HG03095 (cell line): ENCODE results near the gene GADL1.

Experiments used
- ATAC-seq: cut with Tn5 transposase; IDR thresholded peaks from one replicate; pipeline ENCODE4 v1.9.1; 2021; ENCODE audit warnings: moderate library complexity; ENCODE audit not compliant: unreplicated experiment

Gene GADL1

DNA sequence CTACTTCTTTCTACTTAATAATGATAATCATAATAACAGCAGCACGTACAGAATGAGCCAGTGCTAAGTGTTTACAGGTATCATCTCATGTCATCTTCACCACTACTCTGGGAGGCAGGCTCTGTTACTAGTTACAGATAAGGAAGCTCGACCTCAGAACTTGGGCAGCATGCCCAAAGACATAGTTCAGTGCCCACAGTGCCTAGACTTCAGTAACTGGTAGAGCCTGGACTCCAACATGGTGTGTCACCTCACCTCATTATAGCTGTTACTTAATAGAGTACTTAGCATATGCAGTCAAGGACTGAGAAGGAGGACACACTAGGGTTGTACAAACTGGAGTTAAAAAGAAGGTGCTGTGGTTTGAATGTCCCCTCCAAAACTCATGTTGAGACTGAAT lies 7.6 kb downstream of the GADL1 start:
- ATAC-seq: no peak

- no peak for ATAC-seq
Measured at GRCh38 chr3:30878862-30879261, 15.6 kb downstream of the GADL1 start.

DNA sequence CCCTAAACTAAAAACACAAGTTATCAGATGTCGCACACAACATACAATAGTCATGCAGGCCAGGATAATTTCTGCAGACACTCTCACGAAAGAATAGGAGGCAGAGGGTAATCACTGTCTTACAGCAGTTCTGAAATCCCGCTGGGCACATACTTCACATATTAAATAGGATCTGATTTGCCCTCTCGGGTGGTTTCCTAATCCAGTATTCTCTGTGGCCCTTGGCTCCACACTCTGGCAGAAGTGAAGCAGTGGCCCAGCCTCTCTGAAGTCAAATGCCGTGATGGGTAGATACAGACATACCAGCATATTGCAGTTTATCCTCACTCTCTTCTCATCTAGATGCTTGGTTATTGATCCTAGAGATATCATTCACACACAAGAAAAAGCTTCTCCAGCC lies 19.0 kb downstream of the GADL1 start:
- ATAC-seq: no peak

DNA sequence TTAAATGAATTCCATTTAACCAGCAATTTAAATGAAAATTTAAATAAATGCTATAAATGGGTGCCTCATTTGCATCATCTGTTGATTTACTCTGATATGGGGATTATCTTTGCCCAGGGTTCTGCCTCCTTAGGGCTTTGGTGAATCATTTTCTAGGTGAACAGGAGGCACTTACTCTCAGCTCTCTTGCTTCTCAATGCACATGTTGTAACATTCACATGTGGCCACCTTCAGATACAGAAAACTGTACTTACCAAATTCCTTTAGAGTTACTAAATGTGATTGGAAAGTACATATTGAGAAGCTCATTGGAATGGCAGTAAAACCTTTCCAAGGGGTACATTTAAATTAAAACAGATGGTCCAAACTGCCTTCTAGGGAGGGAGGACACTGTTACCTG lies 20.8 kb downstream of the GADL1 start:
- ATAC-seq: no peak

GRCh38 chr3:30872879-30873278 lies 21.6 kb downstream of the GADL1 start:
- ATAC-seq: no peak

DNA sequence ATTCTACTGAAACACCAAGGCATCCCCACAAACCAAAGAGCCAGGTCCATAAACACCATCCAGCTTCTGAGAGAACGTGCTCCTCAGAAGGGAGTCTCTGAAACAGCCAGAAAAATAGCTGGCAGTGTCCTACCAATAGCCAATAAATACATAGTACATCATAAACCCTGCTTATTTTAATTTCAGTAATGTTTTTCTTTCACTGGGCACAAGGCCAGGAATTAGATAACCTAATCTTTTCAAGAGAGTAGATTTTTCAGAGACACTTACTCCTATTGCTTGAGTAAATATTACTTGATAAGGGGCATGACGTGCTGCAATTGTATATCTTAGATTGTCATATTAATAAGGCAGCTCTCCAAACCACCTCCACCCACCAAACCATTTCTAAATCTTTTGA lies 22.7 kb downstream of the GADL1 start:
- no peak for ATAC-seq

GRCh38 chr3:30864836-30865235 lies 29.6 kb downstream of the GADL1 start:
- ATAC-seq: no peak

- ATAC-seq: no peak
Measured at GRCh38 chr3:30864132-30864531, 30.3 kb downstream of the GADL1 start.

DNA sequence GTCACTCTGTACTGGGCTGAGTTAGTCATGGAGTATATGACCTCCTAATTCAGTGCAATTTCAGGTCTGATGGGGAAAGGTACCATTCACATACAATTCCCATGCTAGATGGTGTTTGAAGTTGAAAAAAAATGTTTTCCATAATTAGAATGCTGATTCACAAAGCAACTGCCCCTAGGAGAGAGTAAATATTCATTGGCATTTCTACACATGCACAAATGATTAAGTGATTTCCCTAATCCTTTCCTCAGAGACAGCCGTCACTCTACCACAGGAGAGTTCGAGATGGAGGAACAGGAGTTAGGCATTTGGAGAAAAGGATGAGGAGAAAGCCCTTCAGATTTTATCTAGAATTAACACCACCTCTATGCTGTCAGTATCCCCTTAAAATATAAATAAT lies 32.5 kb downstream of the GADL1 start:
- ATAC-seq: no peak

DNA sequence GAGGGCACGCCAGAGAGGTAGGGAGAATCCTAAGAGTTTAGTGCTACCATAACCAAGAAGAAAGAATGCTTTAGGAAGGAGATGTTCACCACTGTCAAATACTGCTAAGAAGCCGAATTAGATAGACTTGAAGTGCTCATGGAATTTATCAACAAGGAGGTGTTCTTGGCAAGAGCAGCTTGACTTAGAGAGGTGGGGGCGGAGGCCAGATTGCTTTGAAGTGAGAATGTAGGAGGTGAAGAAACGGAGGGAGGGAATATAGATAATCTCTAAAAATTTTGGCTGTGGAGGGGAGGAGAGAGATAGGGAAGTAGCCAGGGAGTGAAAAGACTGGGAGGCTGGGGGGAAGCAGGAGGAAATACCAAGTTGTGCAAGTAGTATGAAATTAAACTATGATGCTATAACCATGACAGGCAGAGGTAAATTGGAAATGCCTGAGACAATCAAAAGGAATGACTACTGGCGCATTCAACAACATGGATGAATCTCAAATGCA lies 35.5 kb downstream of the GADL1 start:
- ATAC-seq: no peak

DNA sequence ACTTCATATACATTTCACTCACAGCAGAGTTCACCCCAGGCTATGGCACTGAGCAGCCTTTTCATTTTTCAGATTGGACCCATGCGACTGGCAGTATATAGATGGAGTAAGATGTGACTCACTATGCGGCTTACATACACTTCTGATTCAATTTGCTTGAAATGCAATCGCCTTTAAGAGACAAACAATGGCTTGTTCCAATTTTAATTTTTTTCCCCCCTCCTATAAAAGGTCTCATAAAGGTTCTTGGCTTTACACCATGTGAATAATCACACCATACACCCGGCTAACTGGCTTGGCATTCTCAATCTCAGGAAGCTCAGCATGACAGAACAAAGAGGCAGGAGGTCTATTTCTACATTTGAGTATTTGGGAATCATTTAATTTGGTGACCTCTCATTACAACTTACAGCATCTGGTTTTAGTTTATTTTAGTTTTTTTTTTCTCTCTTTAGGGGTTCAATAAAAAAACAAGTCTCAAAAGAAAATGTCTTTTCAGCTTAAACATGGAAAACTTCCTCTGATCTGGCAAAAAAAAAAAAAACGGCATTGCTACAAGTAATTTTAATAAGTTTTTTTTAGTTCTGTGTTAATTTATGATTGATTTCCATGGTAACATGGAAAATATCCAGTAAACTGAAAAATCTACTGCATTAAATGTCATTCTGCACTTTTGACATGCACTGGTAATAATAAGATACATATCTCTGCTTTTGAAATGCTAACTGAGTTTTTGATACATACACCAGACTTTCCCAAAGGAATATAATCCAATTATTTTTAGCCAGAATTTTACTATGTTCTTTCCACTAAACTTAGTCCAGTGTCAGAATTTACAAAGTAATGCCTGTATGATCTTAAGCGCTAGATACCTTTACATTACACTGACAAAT lies 38.8 kb downstream of the GADL1 start:
- ATAC-seq: no peak

DNA sequence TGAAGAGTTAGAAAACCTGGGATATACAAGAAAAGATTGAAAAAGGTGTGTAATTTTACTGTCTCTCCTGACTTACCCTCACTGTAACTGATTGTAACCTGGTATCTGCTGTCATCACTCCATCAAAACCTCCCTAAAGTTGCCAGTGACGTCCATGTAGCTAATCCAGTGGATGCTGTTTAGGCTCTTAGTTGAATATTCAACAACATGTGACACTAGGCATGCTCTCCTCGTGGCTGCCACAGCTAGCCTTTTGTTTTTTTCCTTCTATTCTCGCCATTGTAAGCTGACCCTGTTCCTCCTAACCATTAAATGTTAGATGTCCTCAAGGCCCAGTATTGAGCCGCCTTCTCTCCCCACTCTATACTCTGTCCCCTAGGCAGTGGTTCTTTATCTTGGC lies 41.6 kb downstream of the GADL1 start:
- no peak for ATAC-seq

DNA sequence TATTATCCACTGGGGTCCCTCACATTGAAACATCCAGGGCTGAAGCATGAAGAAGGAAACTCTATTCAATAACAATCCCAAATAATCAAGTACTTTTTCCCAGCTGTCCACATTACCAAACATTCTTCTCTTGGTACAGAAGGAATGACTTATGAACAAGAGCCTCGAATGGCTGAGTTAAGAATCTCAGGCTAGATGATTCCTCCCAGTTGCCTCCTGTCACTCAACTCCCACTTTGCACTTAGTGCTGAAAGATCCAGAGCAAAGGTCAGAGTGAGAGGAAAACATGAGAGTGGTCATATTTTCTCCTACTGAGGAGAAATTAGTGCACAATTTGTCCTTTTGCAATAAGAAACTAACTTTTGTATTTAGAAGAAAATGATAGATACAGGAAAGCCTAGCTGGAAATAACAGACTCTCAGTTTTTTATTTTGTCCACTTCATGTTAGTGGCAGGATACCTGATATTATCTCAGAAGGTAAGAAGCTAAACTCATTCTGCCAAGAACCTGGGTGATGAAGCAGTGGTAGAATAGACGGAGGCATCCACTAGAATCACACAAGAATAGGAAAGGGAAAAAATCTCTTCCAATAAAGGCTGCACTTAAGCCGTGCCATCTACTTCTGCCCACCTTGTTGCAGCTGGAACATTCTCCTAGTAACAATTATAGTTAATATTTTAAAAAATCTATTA lies 46.2 kb downstream of the GADL1 start:
- no peak for ATAC-seq

DNA sequence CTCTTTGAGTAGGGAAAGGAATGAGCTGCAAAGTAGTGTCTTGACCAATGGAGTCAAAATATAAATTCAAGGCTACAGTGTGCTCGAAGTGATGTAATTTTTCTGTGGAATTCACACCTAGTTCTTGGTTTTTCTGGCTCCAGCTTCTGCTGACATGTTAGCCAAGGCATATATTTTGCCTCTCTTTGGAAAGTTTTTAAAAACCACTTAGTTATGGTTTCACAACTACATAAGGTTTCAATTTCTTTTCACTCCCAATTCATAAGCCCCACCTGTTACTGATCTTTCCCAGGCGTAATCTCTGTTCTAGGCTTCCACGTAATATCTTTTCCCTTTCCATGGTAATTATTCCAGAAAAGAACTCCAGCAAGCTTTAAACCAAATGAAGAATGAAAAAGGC lies 46.9 kb downstream of the GADL1 start:
- no peak for ATAC-seq

DNA sequence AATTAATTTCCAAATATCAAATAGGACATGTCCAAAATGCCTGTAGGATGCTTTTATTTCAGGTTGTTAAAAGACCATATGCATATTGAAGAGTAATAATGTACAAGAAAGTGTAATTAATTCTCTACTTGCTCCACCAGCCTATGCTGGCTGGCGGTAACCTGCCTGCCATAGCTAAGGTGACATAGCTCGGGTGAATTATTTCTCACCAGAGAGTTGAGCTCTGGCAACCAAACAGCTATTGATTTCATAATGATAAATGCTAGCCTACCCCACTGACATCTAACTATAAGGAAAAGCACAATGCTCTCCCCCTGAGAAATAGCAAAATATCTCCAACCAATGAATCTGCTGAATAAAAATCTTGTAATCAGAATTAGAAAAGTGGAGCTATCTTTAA lies 48.9 kb downstream of the GADL1 start:
- ATAC-seq: no peak

DNA sequence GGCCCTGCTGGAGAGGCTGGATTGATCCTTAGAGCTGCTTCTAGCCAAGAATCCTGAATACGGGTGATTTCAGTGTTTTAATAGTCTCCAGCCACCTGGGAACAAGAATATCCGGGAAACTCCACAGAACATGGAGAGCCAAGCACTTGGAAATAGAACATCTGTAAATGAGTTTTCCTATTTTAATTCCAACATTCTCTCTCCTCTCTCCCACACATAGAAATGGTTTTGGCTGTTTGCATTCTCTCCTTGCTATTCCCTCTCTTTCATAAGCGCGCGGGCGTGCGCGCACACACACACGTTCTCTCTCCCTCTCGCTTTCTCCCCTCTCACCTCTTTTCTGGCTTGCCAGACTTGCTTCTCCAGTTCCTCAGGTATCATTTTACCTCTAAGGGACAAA lies 50.6 kb downstream of the GADL1 start:
- ATAC-seq: no peak

DNA sequence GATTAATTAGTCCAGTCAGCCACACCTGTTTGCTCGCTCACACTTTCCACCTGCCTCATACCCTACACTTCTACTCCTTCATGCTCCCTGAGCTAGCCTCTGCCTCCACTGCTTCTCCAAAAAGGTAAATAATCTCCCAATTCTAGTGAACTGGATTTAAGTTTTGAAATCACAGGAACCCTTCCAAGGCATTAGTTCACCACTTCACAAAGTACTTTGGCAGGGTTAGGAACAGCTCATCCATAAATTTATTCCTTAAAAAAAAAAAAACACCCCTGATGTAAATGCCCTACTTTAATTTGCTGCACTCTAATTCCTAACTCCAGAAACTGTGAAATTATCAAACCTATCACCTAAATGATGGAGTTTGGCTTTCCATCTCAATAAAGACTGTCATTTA lies 58.3 kb downstream of the GADL1 start:
- no peak for ATAC-seq

- ATAC-seq: no peak
Measured at GRCh38 chr3:30835667-30836066, 58.8 kb downstream of the GADL1 start.

GRCh38 chr3:30832961-30833575 lies 61.4 kb downstream of the GADL1 start:
- no peak for ATAC-seq

GRCh38 chr3:30827080-30827479 lies 67.4 kb downstream of the GADL1 start:
- ATAC-seq: no peak

GRCh38 chr3:30826531-30826942 lies 67.9 kb downstream of the GADL1 start:
- no peak for ATAC-seq
